ENCODE data around the gene S100A2.

The S100A2 gene

GRCh38 chr1:153532769-153533599, 32.7 kb downstream of the S100A2 start:
- TF ChIP-seq EZH2phosphoT487 (IDR thresholded peaks at IDR 0.05; ENCODE audit: borderline replicate concordance, low read length) (no peak), CTCF (IDR thresholded peaks at IDR 0.05; ENCODE audit: low read depth, low read length, poor library complexity, severe bottlenecking) (peak; percentile 91)
- Histone ChIP-seq H3K9me3 (ENCODE audit: control insufficient read depth, insufficient read depth, low read length) (no peaks in the 10 kb centered on the region), H4K20me1 (ENCODE audit: control insufficient read depth, insufficient read depth, low read depth, low read length) (no peaks in the 10 kb centered on the region), H3K4me1 (ENCODE audit: control insufficient read depth, low read length) (peaks cover 6% of the 10 kb centered on the region; the same call in 1 of the 2 replicates), H3K9me2 (replicated peaks; ENCODE audit: control insufficient read depth, low read length) (no peaks in the 10 kb centered on the region), H3K79me2 (ENCODE audit: control insufficient read depth, low read length) (no peaks in the 10 kb centered on the region), H3F3A (ENCODE audit: control insufficient read depth, insufficient read depth) (no peaks in the 10 kb centered on the region), H3K4me3 (ENCODE audit: low read length) (no peak overlapping the region), H3K36me3 (ENCODE audit: control insufficient read depth, low read length) (no peaks in the 10 kb centered on the region), H3K27me3 (ENCODE audit: control insufficient read depth, low read length) (peaks cover 48% of the 10 kb centered on the region), H3K4me2 (ENCODE audit: low read length) (no peak overlapping the region), H3K27ac (ENCODE audit: low read depth, low read length) (no peak overlapping the region)

- no peak overlapping the region for H3K4me3 ChIP-seq (ENCODE audit: low read length)
- no peaks in the 10 kb centered on the region for H3K36me3 ChIP-seq (ENCODE audit: control insufficient read depth, low read length)
- no peaks in the 10 kb centered on the region for H3K79me2 ChIP-seq (ENCODE audit: control insufficient read depth, low read length)
- H3K27ac ChIP-seq (ENCODE audit: low read depth, low read length): no peak overlapping the region
- no peak overlapping the region for H3K4me2 ChIP-seq (ENCODE audit: low read length)
- peaks cover 48% of the 10 kb centered on the region for H3K27me3 ChIP-seq (ENCODE audit: control insufficient read depth, low read length)
- H3F3A ChIP-seq (ENCODE audit: control insufficient read depth, insufficient read depth): no peaks in the 10 kb centered on the region
- H3K9me2 ChIP-seq (replicated peaks; ENCODE audit: control insufficient read depth, low read length): no peaks in the 10 kb centered on the region
- no peaks in the 10 kb centered on the region for H3K9me3 ChIP-seq (ENCODE audit: control insufficient read depth, insufficient read depth, low read length)
- no peak for TF ChIP-seq EZH2phosphoT487 (IDR thresholded peaks at IDR 0.05; ENCODE audit: borderline replicate concordance, low read length)
- no peak for TF ChIP-seq CTCF (IDR thresholded peaks at IDR 0.05; ENCODE audit: low read depth, low read length, poor library complexity, severe bottlenecking)
- H3K4me1 ChIP-seq (ENCODE audit: control insufficient read depth, low read length): peaks cover 6% of the 10 kb centered on the region; the same call in 1 of the 2 replicates
- H4K20me1 ChIP-seq (ENCODE audit: control insufficient read depth, insufficient read depth, low read depth, low read length): no peaks in the 10 kb centered on the region
Measured at GRCh38 chr1:153532181-153532580, 33.5 kb downstream of the S100A2 start.

- no peak overlapping the region for H3K4me2 ChIP-seq (ENCODE audit: low read length)
- peaks cover 6% of the 10 kb centered on the region; the same call in 1 of the 2 replicates for H3K4me1 ChIP-seq (ENCODE audit: control insufficient read depth, low read length)
- peaks cover 48% of the 10 kb centered on the region for H3K27me3 ChIP-seq (ENCODE audit: control insufficient read depth, low read length)
- no peaks in the 10 kb centered on the region for H3K9me2 ChIP-seq (replicated peaks; ENCODE audit: control insufficient read depth, low read length)
- no peaks in the 10 kb centered on the region for H3K36me3 ChIP-seq (ENCODE audit: control insufficient read depth, low read length)
- no peak overlapping the region for H3K27ac ChIP-seq (ENCODE audit: low read depth, low read length)
- no peaks in the 10 kb centered on the region for H3K9me3 ChIP-seq (ENCODE audit: control insufficient read depth, insufficient read depth, low read length)
- no peaks in the 10 kb centered on the region for H4K20me1 ChIP-seq (ENCODE audit: control insufficient read depth, insufficient read depth, low read depth, low read length)
- no peaks in the 10 kb centered on the region for H3K79me2 ChIP-seq (ENCODE audit: control insufficient read depth, low read length)
- H3F3A ChIP-seq (ENCODE audit: control insufficient read depth, insufficient read depth): no peaks in the 10 kb centered on the region
- TF ChIP-seq EZH2phosphoT487 (IDR thresholded peaks at IDR 0.05; ENCODE audit: borderline replicate concordance, low read length) (no peak), CTCF (IDR thresholded peaks at IDR 0.05; ENCODE audit: low read depth, low read length, poor library complexity, severe bottlenecking) (no peak)
- H3K4me3 ChIP-seq (ENCODE audit: low read length): no peak overlapping the region
Measured at GRCh38 chr1:153531638-153532037, 34.0 kb downstream of the S100A2 start.

All from DOHH2 (cell line).